HCT116 (cell line): ENCODE data around the gene ACYP1. TPM values are rescaled to one million over a fixed set of nuclear protein-coding genes. Genes with fewer than 3 reads are reported as not detected.

Experiments
- ATAC-seq: fragments of 200-7000 bp; cut with Tn5 transposase; 2 replicates; pipeline ENCODE4 v1.9.1; 2020; ENCODE audit warnings: mild to moderate bottlenecking, moderate library complexity
- BruUV-seq: library from RNA; stranded (reverse); fragments of 400-500 nt; replicated peaks from 2 replicates; lab custom pipeline; 2021; lab: Mats Ljungman, UMichigan
- CTCF ChIA-PET: fragments of 300-600 bp; sonication (Branson Sonifier 250); formaldehyde crosslinking; loops from one replicate; lab custom pipeline; 2021; ENCODE audit warnings: antibody characterized with exemption; lab: Charles Lee
- POLR2A ChIA-PET: fragments of 300-600, 350-600 bp; sonication (Branson Sonifier 250); formaldehyde crosslinking; loops from one replicate; lab custom pipeline; 2021; ENCODE audit warnings: antibody characterized with exemption; lab: Charles Lee
- RAD21 ChIA-PET, 2 experiments: fragments of 300-600 bp; sonication (Branson Sonifier 250); formaldehyde crosslinking; loops; one replicate each; lab custom pipeline; 2023; ENCODE audit warnings: low total read pairs in 2 of 2; ENCODE audit not compliant: uncharacterized antibody in 2 of 2, unreplicated experiment in 2 of 2, low non-redundant PET in 1 of 2; lab: Charles Lee
- DNase-seq: peaks from one replicate; pipeline ENCODE4 v3.0.0-alpha.2; 2010; ENCODE audit warnings: low read depth, low spot score
- H2AFZ ChIP-seq: fragments of 200-600 bp; shearing (Covaris generic), sonication (generic); 2 replicates; pipeline ENCODE4 v1.6.1; 2017; ENCODE audit warnings: low read depth, mixed run types, mixed read lengths, antibody characterized with exemption, low read length; ENCODE audit not compliant: poor library complexity, severe bottlenecking
- H3K27ac ChIP-seq: 2 replicates; pipeline ENCODE4 v1.5.1; 2012; ENCODE audit warnings: low read depth, low read length
- H3K27me3 ChIP-seq: fragments of 200-600 bp; sonication (generic); 2 replicates; pipeline ENCODE4 v1.6.1; 2016; ENCODE audit warnings: mixed run types, low read length, mixed read lengths; ENCODE audit not compliant: insufficient read depth
- H3K36me3 ChIP-seq, 2 experiments: fragments of 200-500 bp in 1 of 2; fragments of 200-600 bp in 1 of 2; sonication (Bioruptor generic) in 1 of 2; sonication (generic) in 1 of 2; 2 replicates each; pipeline versions ENCODE4 v1.5.1 to v1.6.1; 2014 to 2016; ENCODE audit warnings: low read length in 2 of 2, inconsistent platforms in 1 of 2, mixed read lengths in 1 of 2, mixed run types in 1 of 2; ENCODE audit not compliant: insufficient read depth in 2 of 2, control insufficient read depth in 1 of 2
- H3K4me1 ChIP-seq, 2 experiments: fragments of 200-600 bp in 1 of 2; sonication (generic) in 1 of 2; 2 replicates each; pipeline versions ENCODE4 v1.5.1 to v1.6.1; 2012 to 2017; ENCODE audit warnings: low read length in 2 of 2, inconsistent platforms in 1 of 2, mild to moderate bottlenecking in 1 of 2, mixed read lengths in 1 of 2, mixed run types in 1 of 2, moderate library complexity in 1 of 2; ENCODE audit not compliant: insufficient read depth in 2 of 2, control insufficient read depth in 1 of 2
- H3K4me2 ChIP-seq: fragments of 200-600 bp; sonication (generic); 2 replicates; pipeline ENCODE4 v1.6.1; 2017; ENCODE audit warnings: mixed run types, low read length, mixed read lengths
- H3K4me3 ChIP-seq, 2 experiments: fragments of 200-600 bp in 1 of 2; sonication (generic) in 1 of 2; replicated peaks in 1 of 2; 2 replicates each; pipeline ENCODE4 v1.5.1; 2011 to 2016; ENCODE audit warnings: low read length in 2 of 2, control low read depth in 1 of 2, low read depth in 1 of 2, mild to moderate bottlenecking in 1 of 2, mixed read lengths in 1 of 2, mixed run types in 1 of 2
- H3K79me2 ChIP-seq: fragments of 200-600 bp; sonication (generic); 2 replicates; pipeline ENCODE4 v1.6.1; 2017; ENCODE audit warnings: mild to moderate bottlenecking, mixed run types, low read length, moderate library complexity, mixed read lengths; ENCODE audit not compliant: insufficient read depth
- H3K9ac ChIP-seq: fragments of 200-600 bp; sonication (generic); 2 replicates; pipeline ENCODE4 v1.6.1; 2016; ENCODE audit warnings: low read length, mixed read lengths
- H3K9me2 ChIP-seq: fragments of 200-600 bp; sonication (generic), shearing (Covaris generic); 2 replicates; pipeline ENCODE4 v1.6.1; 2017; ENCODE audit warnings: mixed run types, mild to moderate bottlenecking, moderate library complexity; ENCODE audit not compliant: insufficient read depth
- H3K9me3 ChIP-seq, 2 experiments: fragments of 200-500 bp in 1 of 2; fragments of 200-600 bp in 1 of 2; sonication (Bioruptor generic) in 1 of 2; sonication (generic) in 1 of 2; 2 replicates each; pipeline ENCODE4 v1.6.1; 2014 to 2017; ENCODE audit warnings: low read length in 2 of 2, mixed read lengths in 2 of 2, inconsistent platforms in 1 of 2, low read depth in 1 of 2, mild to moderate bottlenecking in 1 of 2, mixed run types in 1 of 2, moderate library complexity in 1 of 2; ENCODE audit not compliant: control insufficient read depth in 1 of 2, insufficient read depth in 1 of 2
- H4K20me1 ChIP-seq: fragments of 200-600 bp; sonication (generic), shearing (Covaris generic); 2 replicates; pipeline ENCODE4 v1.6.1; 2017; ENCODE audit warnings: mixed run types, mild to moderate bottlenecking, moderate library complexity; ENCODE audit not compliant: insufficient read depth
- ATF3 ChIP-seq: IDR thresholded peaks from 2 replicates; pipeline ENCODE4 v1.6.1; 2012
- CEBPB ChIP-seq: IDR thresholded peaks from 2 replicates; pipeline ENCODE4 v1.6.1; 2012; ENCODE audit warnings: low read depth
- EGR1 ChIP-seq: IDR thresholded peaks from 2 replicates; pipeline ENCODE4 v1.6.1; 2012; ENCODE audit warnings: low read depth
- FOSL1 ChIP-seq: IDR thresholded peaks from 2 replicates; pipeline ENCODE4 v1.6.1; 2012; ENCODE audit warnings: low read depth
- RAD21 ChIP-seq: IDR thresholded peaks from 2 replicates; pipeline ENCODE4 v1.6.1; 2012; ENCODE audit warnings: low read depth, mild to moderate bottlenecking
- SIN3A ChIP-seq: IDR thresholded peaks from 2 replicates; pipeline ENCODE4 v1.6.1; 2012; ENCODE audit warnings: low read depth
- TCF7L2 ChIP-seq: IDR thresholded peaks from 2 replicates; pipeline ENCODE4 v1.7.0; 2011; ENCODE audit warnings: borderline replicate concordance, inconsistent platforms; ENCODE audit not compliant: insufficient read depth, insufficient read length; ENCODE audit errors: extremely low read depth
- YY1 ChIP-seq: IDR thresholded peaks from 2 replicates; pipeline ENCODE4 v1.6.1; 2011; ENCODE audit warnings: low read length, low read depth, moderate library complexity, mild to moderate bottlenecking; ENCODE audit not compliant: insufficient replicate concordance; ENCODE audit errors: extremely low read depth
- ZNF274 ChIP-seq: fragments of 200-500 bp; sonication (Bioruptor generic); IDR thresholded peaks from 2 replicates; pipeline ENCODE4 v1.6.1; 2014; ENCODE audit warnings: mild to moderate bottlenecking, low read depth, low read length, inconsistent platforms
- intact Hi-C: fragments of 100-400 bp; cut with micrococcal nuclease; formaldehyde crosslinking; loops from 2 replicates; pipeline ENCODE4 v1.10.0; 2022
- total RNA-seq: library from RNA; stranded (reverse); gene quantifications from one replicate; pipeline ENCODE4 v1.2.1, GENCODE V29; 2021; ENCODE audit not compliant: unreplicated experiment
- TF ChIP-seq, protein P1 (sequence below): IDR thresholded peaks from 2 replicates; pipeline ENCODE4 v1.6.1; 2012
- TF ChIP-seq, protein P2 (sequence below): IDR thresholded peaks from 2 replicates; pipeline ENCODE4 v1.6.1; 2011; ENCODE audit warnings: mild to moderate bottlenecking, low read length, moderate library complexity; ENCODE audit not compliant: insufficient replicate concordance; ENCODE audit errors: extremely low read depth
- TF ChIP-seq, protein P3 (sequence below), 3 experiments: fragments of 200-600 bp in 1 of 3; sonication (generic) in 1 of 3; IDR thresholded peaks in 2 of 3; conservative IDR thresholded peaks in 1 of 3; 2 replicates each; pipeline ENCODE4 v1.5.1; 2012 to 2017; ENCODE audit warnings: low read depth in 2 of 3, low read length in 2 of 3, antibody characterized with exemption in 1 of 3, borderline replicate concordance in 1 of 3, control low read depth in 1 of 3, mild to moderate bottlenecking in 1 of 3, mixed read lengths in 1 of 3, mixed run types in 1 of 3, moderate library complexity in 1 of 3; ENCODE audit not compliant: insufficient read depth in 1 of 3

Gene ACYP1
- total RNA-seq, 1 experiment from 2014 or later, result 30.7 TPM

- no peak overlapping the region for H2AFZ ChIP-seq
- no peak overlapping the region for H3K4me2 ChIP-seq
- no peak overlapping the region for H3K4me3 ChIP-seq
- RAD21 ChIA-PET, result no interaction called here
- no peak overlapping the region for H3K9ac ChIP-seq
- intact Hi-C loops, result no loop called here
- H3K79me2 ChIP-seq, result no peaks in the 10 kb centered on the region
- H4K20me1 ChIP-seq, result no peaks in the 10 kb centered on the region
- no peak for TF ChIP-seq CEBPB
- TF ChIP-seq ZNF274, result no peak
- TF ChIP-seq SIN3A, result no peak
- TF ChIP-seq EGR1, result no peak
- TF ChIP-seq, protein P1, sequence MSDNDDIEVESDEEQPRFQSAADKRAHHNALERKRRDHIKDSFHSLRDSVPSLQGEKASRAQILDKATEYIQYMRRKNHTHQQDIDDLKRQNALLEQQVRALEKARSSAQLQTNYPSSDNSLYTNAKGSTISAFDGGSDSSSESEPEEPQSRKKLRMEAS, result no peak
- no peak for TF ChIP-seq ATF3
- no peak for TF ChIP-seq TCF7L2
- TF ChIP-seq, protein P2, sequence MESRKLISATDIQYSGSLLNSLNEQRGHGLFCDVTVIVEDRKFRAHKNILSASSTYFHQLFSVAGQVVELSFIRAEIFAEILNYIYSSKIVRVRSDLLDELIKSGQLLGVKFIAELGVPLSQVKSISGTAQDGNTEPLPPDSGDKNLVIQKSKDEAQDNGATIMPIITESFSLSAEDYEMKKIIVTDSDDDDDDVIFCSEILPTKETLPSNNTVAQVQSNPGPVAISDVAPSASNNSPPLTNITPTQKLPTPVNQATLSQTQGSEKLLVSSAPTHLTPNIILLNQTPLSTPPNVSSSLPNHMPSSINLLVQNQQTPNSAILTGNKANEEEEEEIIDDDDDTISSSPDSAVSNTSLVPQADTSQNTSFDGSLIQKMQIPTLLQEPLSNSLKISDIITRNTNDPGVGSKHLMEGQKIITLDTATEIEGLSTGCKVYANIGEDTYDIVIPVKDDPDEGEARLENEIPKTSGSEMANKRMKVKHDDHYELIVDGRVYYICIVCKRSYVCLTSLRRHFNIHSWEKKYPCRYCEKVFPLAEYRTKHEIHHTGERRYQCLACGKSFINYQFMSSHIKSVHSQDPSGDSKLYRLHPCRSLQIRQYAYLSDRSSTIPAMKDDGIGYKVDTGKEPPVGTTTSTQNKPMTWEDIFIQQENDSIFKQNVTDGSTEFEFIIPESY, result no peak
- TF ChIP-seq YY1, result no peak
- TF ChIP-seq, protein P3, sequence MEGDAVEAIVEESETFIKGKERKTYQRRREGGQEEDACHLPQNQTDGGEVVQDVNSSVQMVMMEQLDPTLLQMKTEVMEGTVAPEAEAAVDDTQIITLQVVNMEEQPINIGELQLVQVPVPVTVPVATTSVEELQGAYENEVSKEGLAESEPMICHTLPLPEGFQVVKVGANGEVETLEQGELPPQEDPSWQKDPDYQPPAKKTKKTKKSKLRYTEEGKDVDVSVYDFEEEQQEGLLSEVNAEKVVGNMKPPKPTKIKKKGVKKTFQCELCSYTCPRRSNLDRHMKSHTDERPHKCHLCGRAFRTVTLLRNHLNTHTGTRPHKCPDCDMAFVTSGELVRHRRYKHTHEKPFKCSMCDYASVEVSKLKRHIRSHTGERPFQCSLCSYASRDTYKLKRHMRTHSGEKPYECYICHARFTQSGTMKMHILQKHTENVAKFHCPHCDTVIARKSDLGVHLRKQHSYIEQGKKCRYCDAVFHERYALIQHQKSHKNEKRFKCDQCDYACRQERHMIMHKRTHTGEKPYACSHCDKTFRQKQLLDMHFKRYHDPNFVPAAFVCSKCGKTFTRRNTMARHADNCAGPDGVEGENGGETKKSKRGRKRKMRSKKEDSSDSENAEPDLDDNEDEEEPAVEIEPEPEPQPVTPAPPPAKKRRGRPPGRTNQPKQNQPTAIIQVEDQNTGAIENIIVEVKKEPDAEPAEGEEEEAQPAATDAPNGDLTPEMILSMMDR (IDR thresholded peaks at IDR 0.05 in 2 of 3, conservative IDR thresholded peaks at IDR 0.05 in 1 of 3; ENCODE audit: borderline replicate concordance in 1 of 3, insufficient read depth in 1 of 3, low read depth in 2 of 3, low read length in 2 of 3), result peak; percentile 31 to 38 (median 35); a peak in 5 of 6 replicates
- no peak for TF ChIP-seq FOSL1
- TF ChIP-seq RAD21, result peak; percentile 58
- ATAC-seq (peak; percentile 82), DNase-seq (no peak)
- H3K27me3 ChIP-seq, result no peaks in the 10 kb centered on the region
- CTCF ChIA-PET, result no interaction called here
- H3K36me3 ChIP-seq, result peaks cover 16 to 28% of the 10 kb centered on the region in 2 experiments; a peak in 3 of 4 replicates
- no peaks in the 10 kb centered on the region for H3K9me2 ChIP-seq
- POLR2A ChIA-PET, result no interaction called here
- no peak overlapping the region for H3K27ac ChIP-seq
- H3K9me3 ChIP-seq, result no peaks in the 10 kb centered on the region
- H3K4me1 ChIP-seq, result no peaks in the 10 kb centered on the region
- BruUV-seq, result no TSS peak
These were observed 20.7 kb upstream of the ACYP1 start for GRCh38 chr14:75084513-75084912.
